Ascending aorta (tissue), 2 donors: ENCODE measurements around the gene SLC43A2. TPM values are rescaled to one million over a fixed set of nuclear protein-coding genes. Genes with fewer than 3 reads are reported as not detected.

Experiments
- DNase-seq, 2 donors: peaks; one replicate each; pipeline ENCODE4 v3.0.0-alpha.2; 2019; ENCODE audit warnings: low spot score in 2 of 2
- H3K27ac ChIP-seq, 2 donors: fragments of 200-600 bp; sonication (generic); one replicate each; pipeline ENCODE4 v1.5.1; 2016 to 2017; ENCODE audit warnings: mild to moderate bottlenecking in 1 of 2
- H3K27me3 ChIP-seq: fragments of 200-600 bp; sonication (generic); one replicate; pipeline ENCODE4 v1.5.1; 2017
- H3K36me3 ChIP-seq, 2 donors: fragments of 200-600 bp; sonication (generic); one replicate each; pipeline ENCODE4 v1.5.1; 2016
- H3K4me1 ChIP-seq, 2 donors: fragments of 200-600 bp; sonication (generic); one replicate each; pipeline ENCODE4 v1.5.1; 2016 to 2017; ENCODE audit warnings: mild to moderate bottlenecking in 1 of 2
- H3K4me3 ChIP-seq, 2 donors: fragments of 200-600 bp; sonication (generic); one replicate each; pipeline ENCODE4 v1.5.1; 2016 to 2017; ENCODE audit warnings: mild to moderate bottlenecking in 1 of 2
- H3K9me3 ChIP-seq, 2 donors: fragments of 200-600 bp; sonication (generic); one replicate each; pipeline ENCODE4 v1.5.1; 2016
- CTCF ChIP-seq, 3 experiments: fragments of 200-600 bp in 2 of 3; fragments of 450-650 bp in 1 of 3; sonication (generic) in 2 of 3; IDR thresholded peaks; one replicate each; pipeline ENCODE4 v1.5.1; 2016 to 2019; ENCODE audit warnings: antibody characterized with exemption in 3 of 3, mild to moderate bottlenecking in 1 of 3, moderate library complexity in 1 of 3
- intact Hi-C: fragments of 100-400 bp; cut with DNase I; formaldehyde crosslinking; loops from one replicate; pipeline ENCODE4 v1.15.1; 2023
- total RNA-seq: library from RNA; depleted of rRNA; stranded (reverse); fragments of >200 nt; gene quantifications from one replicate; pipeline ENCODE4 v1.1.0, GENCODE V29; 2016

Gene SLC43A2
- total RNA-seq, 1 donor from 2014 or later, result 27.6 TPM

GRCh38 chr17:1623057-1623630 lies 5.5 kb downstream of the SLC43A2 start:
- intact Hi-C loops, result loop anchor here (10.0 kb wide), 1 partner anchor 258 kb away; no protein-coding TSS in a partner anchor
- no peak for TF ChIP-seq CTCF (IDR thresholded peaks at IDR 0.05)
- peaks cover 0 to 9% of the 10 kb centered on the region in 2 donors for H3K4me1 ChIP-seq
- no peaks in the 10 kb centered on the region for H3K9me3 ChIP-seq
- no peaks in the 10 kb centered on the region for H3K27me3 ChIP-seq
- DNase-seq, result no peak
- no peaks in the 10 kb centered on the region for H3K36me3 ChIP-seq
- no peak overlapping the region for H3K4me3 ChIP-seq
- no peak overlapping the region for H3K27ac ChIP-seq

- no peak for DNase-seq
- Histone ChIP-seq H3K27me3 (no peaks in the 10 kb centered on the region), H3K27ac (no peak overlapping the region), H3K9me3 (no peaks in the 10 kb centered on the region), H3K36me3 (no peaks in the 10 kb centered on the region), H3K4me1 (no peaks in the 10 kb centered on the region), H3K4me3 (no peak overlapping the region)
- intact Hi-C loops, result loop anchor here (10.0 kb wide), 1 partner anchor 257 kb away; no protein-coding TSS in a partner anchor
- TF ChIP-seq CTCF (IDR thresholded peaks at IDR 0.05), result no peak
These were observed 7.2 kb downstream of the SLC43A2 start for GRCh38 chr17:1621273-1621954.

GRCh38 chr17:1620486-1620885 lies 8.1 kb downstream of the SLC43A2 start:
- Histone ChIP-seq H3K27me3 (no peaks in the 10 kb centered on the region), H3K4me1 (no peaks in the 10 kb centered on the region), H3K4me3 (no peak overlapping the region), H3K27ac (no peak overlapping the region), H3K36me3 (no peaks in the 10 kb centered on the region), H3K9me3 (no peaks in the 10 kb centered on the region)
- intact Hi-C loops, result loop anchor here (10.0 kb wide), 1 partner anchor 256 kb away; no protein-coding TSS in a partner anchor
- no peak for TF ChIP-seq CTCF (IDR thresholded peaks at IDR 0.05)
- no peak for DNase-seq

- no peak for TF ChIP-seq CTCF (IDR thresholded peaks at IDR 0.05)
- no peak for DNase-seq
- Histone ChIP-seq H3K27me3 (no peaks in the 10 kb centered on the region), H3K4me1 (no peaks in the 10 kb centered on the region), H3K4me3 (no peak overlapping the region), H3K36me3 (peaks cover 0 to 8% of the 10 kb centered on the region in 2 donors), H3K27ac (no peak overlapping the region), H3K9me3 (no peaks in the 10 kb centered on the region)
- intact Hi-C loops, result no loop called here
These were observed 10.9 kb downstream of the SLC43A2 start for GRCh38 chr17:1617620-1618174.

GRCh38 chr17:1616101-1616500 lies 12.5 kb downstream of the SLC43A2 start:
- DNase-seq, result no peak
- no peak for TF ChIP-seq CTCF (IDR thresholded peaks at IDR 0.05)
- Histone ChIP-seq H3K4me3 (no peak overlapping the region), H3K27ac (no peak overlapping the region), H3K4me1 (no peaks in the 10 kb centered on the region), H3K36me3 (peaks cover 0 to 8% of the 10 kb centered on the region in 2 donors), H3K27me3 (no peaks in the 10 kb centered on the region), H3K9me3 (no peaks in the 10 kb centered on the region)
- intact Hi-C loops, result no loop called here
